GM12891 (cell line): ENCODE data around the gene CCND2.

ENCODE experiments used
- DNase-seq: peaks from one replicate; pipeline ENCODE4 v3.0.0; 2011; ENCODE audit warnings: low spot score; ENCODE audit not compliant: insufficient read length
- FAIRE-seq: peaks from 2 replicates; lab custom pipeline; 2011; peaks lifted over from hg19 to GRCh38; lab: Jason Lieb, UNC
- PAX5 ChIP-seq: IDR thresholded peaks from 2 replicates; pipeline ENCODE4 v1.6.1; 2011; ENCODE audit warnings: low read length, moderate library complexity, mild to moderate bottlenecking; ENCODE audit not compliant: insufficient read depth, severe bottlenecking
- POLR2A ChIP-seq: IDR thresholded peaks from 2 replicates; pipeline ENCODE4 v1.6.1; 2011; ENCODE audit warnings: low read depth, low read length, control low read depth
- POLR2AphosphoS5 ChIP-seq: IDR thresholded peaks from 2 replicates; pipeline ENCODE4 v1.6.1; 2011; ENCODE audit warnings: low read depth, low read length, control low read depth
- POU2F2 ChIP-seq: IDR thresholded peaks from 2 replicates; pipeline ENCODE4 v1.6.1; 2011; ENCODE audit warnings: low read depth, mild to moderate bottlenecking, control low read depth, low read length, moderate library complexity
- SPI1 ChIP-seq: IDR thresholded peaks from 2 replicates; pipeline ENCODE4 v1.6.1; 2011; ENCODE audit warnings: low read depth, low read length, control low read depth
- TAF1 ChIP-seq: IDR thresholded peaks from 2 replicates; pipeline ENCODE4 v1.6.1; 2011; ENCODE audit warnings: low read depth, low read length, control low read depth

CCND2 gene

DNA sequence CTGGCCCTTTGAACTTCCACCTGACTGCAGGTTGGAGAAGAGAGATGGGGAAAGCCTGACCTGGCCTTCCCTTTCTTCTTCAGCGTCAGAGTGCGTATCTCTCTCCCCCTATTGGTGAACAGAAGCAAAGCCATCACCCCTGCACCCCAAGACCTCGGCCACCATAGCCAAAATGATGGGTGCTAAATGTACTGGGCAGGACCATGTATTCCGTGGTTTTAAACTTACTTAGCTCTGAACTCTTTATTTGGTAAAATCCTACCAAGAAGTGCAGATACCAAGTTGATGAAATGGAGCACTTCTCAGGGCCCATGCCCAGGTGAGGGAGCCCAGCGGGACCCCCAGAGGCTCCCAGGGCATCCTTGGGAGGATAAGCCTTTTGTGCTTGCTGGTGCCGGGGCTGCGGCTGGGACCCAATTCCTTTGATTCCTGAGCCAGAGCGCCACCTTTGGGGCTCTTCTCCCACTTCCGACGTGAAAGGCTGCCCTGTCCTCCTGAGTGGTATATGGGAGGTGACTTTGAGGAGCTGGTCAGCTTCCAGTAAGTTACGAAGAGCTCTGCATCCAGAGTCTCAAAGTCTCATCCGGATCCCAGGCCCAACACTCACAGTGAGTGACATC is 9.4 kb downstream of the CCND2 start:
- FAIRE-seq (no peak), DNase-seq (no peak)
- TF ChIP-seq TAF1 (no peak), POLR2AphosphoS5 (no peak; the same call in 1 of the 2 replicates), POLR2A (no peak), PAX5 (no peak), POU2F2 (no peak), SPI1 (no peak)

DNA sequence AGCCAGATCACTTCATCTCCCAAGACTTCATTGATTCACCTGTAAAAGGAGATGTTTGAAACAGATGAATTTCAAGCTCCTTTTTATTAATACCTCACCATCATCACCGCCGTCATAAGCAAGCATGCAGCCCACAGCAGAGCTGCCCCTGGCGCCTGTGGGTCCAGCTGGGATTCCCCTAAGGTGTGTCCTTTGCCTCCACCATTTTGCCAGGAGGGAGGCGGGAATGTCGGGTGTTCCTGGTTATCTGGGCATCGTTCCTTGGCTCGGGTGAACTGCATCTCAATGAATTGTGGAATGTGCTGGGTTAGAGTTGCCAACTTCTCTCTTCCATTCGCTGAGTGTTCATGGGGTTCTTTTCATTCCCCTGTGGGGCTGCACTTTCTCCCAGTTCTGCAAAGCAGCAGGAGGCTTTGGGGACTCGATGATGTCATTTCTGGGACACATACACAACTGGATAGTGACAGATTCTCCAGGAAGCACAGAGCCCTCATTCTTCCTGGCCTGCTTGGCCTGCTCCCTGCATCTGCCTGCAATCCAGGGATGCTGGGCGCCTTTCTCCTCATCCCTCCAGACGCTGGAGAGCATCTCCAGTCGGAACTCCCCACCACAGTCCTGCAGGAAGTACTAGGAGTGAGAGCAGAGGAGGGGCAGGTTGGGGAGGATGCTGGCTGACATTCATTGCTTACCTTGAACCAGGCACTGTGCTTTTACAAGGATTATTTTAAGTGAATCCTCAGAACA is 10.1 kb downstream of the CCND2 start:
- no peak for FAIRE-seq
- no peak for TF ChIP-seq POLR2AphosphoS5

GRCh38 chr12:4284306-4284705 is 10.7 kb downstream of the CCND2 start:
- TF ChIP-seq SPI1 (no peak), POLR2A (no peak), PAX5 (no peak), POU2F2 (no peak), POLR2AphosphoS5 (no peak), TAF1 (no peak)

More for the DNA sequence above, 10.1 kb downstream of the CCND2 start:
- DNase-seq: no peak

DNA sequence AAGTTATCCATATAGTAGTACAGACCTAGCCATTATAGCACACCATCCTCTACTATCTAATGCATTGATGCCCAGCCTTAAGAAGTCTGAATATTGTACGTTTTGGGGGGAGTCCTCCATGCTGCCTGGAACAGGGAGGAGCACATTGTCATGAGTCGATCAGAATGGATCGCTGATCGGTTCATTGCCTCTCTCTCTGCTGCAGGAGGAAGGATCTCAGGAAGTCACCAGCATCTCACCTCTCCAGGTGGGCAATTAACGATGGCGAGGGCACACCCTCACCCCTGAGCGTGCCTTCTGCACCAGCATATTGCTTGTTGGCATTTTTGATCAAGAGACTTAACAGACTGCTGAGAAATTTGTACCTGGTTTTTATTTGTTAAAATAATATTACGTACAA is 11.5 kb downstream of the CCND2 start:
- DNase-seq (no peak), FAIRE-seq (no peak)
- TF ChIP-seq POU2F2: no peak
- no peak for TF ChIP-seq SPI1
- no peak for TF ChIP-seq TAF1
- TF ChIP-seq POLR2AphosphoS5: no peak; the same call in 1 of the 2 replicates
- TF ChIP-seq POLR2A: no peak; the same call in 1 of the 2 replicates
- TF ChIP-seq PAX5: no peak

More at GRCh38 chr12:4284306-4284705, 10.7 kb downstream of the CCND2 start:
- FAIRE-seq (no peak), DNase-seq (no peak)

DNA sequence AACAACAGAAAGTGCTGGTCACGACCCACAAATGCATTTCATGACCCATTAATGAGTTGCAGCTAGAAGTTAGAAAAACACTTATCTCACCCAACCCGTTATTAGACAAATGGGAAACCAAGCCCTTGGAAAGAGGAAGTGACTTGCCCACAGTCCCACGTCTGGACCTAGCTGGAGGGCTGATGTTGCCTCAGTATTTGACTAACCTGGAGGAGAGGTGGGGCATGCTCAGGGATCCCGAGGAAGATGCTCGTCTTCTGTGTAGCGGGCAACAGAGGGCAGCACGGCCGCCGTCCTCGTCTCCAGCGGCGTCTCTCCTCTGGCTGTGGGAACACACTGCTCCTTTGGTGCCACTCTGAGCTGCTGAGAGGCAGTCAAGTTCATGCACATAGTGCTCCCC is 12.7 kb downstream of the CCND2 start:
- TF ChIP-seq POU2F2 (no peak), POLR2AphosphoS5 (no peak; the same call in 1 of the 2 replicates), TAF1 (no peak), PAX5 (no peak), POLR2A (no peak), SPI1 (peak; percentile 92)
- DNase-seq: no peak
- FAIRE-seq: no peak

GRCh38 chr12:4286771-4287317 is 13.3 kb downstream of the CCND2 start:
- FAIRE-seq (no peak), DNase-seq (no peak)

DNA sequence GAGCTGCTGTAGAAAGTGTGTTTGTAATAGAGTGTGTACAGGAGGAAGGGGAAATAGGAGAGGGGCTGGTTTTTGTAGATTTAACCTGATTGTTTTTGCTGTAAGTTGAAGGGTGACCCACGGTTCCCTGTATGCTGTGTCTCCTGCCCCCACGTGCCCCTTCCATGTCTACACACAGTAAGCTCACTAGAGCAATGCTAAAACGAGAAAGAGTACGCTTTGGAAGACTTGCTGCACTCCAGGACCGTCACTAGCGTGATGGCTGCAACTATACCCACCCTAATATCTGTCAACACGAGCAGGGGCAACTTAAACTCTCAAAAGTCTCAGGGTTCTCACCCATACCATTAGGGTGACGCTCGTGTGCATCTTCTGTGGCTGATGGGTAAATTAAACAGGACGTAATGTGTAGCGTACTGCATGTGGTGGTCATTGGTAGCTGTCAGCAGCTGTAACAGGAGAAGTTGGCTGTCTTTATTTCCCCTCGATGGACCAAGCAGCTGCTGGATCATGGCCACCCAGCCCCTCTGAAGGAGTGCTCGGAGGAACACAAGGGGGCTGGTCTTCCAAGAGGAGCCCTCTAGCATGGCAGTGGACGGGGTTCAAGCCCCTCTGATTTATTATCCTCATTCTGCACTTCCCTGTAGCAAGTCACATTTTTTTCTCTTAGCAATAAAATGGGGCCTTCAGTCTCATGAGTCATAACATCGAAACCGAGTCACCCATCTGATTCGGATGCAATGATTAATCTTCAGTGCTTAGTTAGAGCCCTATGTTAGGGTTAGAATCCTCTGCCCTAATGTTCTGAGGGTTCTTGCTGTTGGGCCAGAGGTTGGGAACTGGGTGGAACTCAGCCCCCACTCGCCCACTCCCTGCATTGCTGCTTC is 14.0 kb downstream of the CCND2 start:
- no peak for TF ChIP-seq SPI1
- TF ChIP-seq PAX5: no peak
- TF ChIP-seq POLR2AphosphoS5: no peak
- TF ChIP-seq POU2F2: no peak
- TF ChIP-seq POLR2A: no peak; the same call in 1 of the 2 replicates
- FAIRE-seq: peak; percentile 43
- no peak for DNase-seq

More at GRCh38 chr12:4286771-4287317, 13.3 kb downstream of the CCND2 start:
- TF ChIP-seq POU2F2 (0 out of 2 replicates have a peak, but pooled peaks have one; percentile 28), POLR2A (no peak; the same call in 1 of the 2 replicates), TAF1 (no peak), POLR2AphosphoS5 (peak; percentile 68), PAX5 (no peak), SPI1 (no peak)

DNA sequence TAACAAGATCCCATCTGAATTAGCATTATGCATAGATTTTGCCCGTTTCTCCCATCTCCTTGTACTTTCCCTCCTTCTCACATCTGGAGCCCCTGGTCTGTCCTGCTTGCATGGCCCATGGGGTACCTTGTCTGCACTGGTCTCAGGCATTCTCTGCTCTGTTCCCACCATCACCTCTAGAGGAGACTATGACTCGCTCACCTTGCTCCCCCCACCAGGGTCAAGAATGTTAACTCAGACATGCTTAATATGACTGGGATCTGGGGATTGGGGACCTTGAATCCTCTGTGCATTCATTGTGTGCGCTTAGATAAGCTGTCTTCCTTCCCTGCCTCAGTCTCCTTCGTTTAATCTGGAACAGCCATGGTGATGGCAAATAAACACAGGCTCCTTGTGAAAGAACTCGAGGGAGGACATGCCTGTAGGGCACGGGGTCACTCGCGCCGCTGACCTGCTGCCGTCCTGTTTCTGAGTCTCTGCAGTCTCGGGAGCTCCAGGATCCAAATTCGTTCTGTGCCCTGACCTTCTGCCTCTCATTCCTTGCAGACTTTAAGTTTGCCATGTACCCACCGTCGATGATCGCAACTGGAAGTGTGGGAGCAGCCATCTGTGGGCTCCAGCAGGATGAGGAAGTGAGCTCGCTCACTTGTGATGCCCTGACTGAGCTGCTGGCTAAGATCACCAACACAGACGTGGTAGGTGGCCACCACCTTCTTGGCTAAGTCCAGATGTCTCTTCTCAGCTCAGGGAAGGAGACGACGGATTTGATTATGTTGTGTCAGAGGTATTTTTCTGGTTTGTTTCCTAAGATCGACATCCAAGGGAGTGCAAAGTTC is 15.0 kb downstream of the CCND2 start:
- peak; percentile 50 for FAIRE-seq
- no peak for DNase-seq
- TF ChIP-seq POLR2AphosphoS5: no peak
- TF ChIP-seq POLR2A: no peak
- no peak for TF ChIP-seq POU2F2
- TF ChIP-seq PAX5: no peak
- no peak for TF ChIP-seq TAF1
- TF ChIP-seq SPI1: no peak
